Uterus (tissue), 2 donors: ENCODE data around the gene SARS2.

ENCODE experiments used
- CTCF ChIP-seq, 4 experiments: fragments of 200-600 bp in 2 of 4; fragments of 450-650 bp in 2 of 4; sonication (generic) in 2 of 4; IDR thresholded peaks; one replicate each; pipeline ENCODE4 v1.5.1; 2016 to 2019; ENCODE audit warnings: antibody characterized with exemption in 4 of 4, mild to moderate bottlenecking in 2 of 4, moderate library complexity in 1 of 4
- POLR2A ChIP-seq, 2 donors: fragments of 450-650 bp; IDR thresholded peaks; one replicate each; pipeline ENCODE4 v1.6.1; 2016; ENCODE audit warnings: antibody characterized with exemption in 2 of 2, mild to moderate bottlenecking in 1 of 2, moderate library complexity in 1 of 2

GRCh38 chr19:38971672-38972071, 41.1 kb upstream of the SARS2 start:
- TF ChIP-seq CTCF (IDR thresholded peaks at IDR 0.05) (no peak), POLR2A (IDR thresholded peaks at IDR 0.05) (no peak)
